ENCODE results near the gene RRAGD.
"Not testable (repeated sequence)": the region's sequence is repeated elsewhere in the genome, so short reads cannot be mapped to it uniquely, and the experiment has no call there.

Gene RRAGD

GRCh38 chr6:89411145-89412070, 665 bp downstream of the RRAGD start:
- no peak for DNase-seq

GRCh38 chr6:89410788-89411144, 1.3 kb downstream of the RRAGD start:
- no peak for DNase-seq

DNA sequence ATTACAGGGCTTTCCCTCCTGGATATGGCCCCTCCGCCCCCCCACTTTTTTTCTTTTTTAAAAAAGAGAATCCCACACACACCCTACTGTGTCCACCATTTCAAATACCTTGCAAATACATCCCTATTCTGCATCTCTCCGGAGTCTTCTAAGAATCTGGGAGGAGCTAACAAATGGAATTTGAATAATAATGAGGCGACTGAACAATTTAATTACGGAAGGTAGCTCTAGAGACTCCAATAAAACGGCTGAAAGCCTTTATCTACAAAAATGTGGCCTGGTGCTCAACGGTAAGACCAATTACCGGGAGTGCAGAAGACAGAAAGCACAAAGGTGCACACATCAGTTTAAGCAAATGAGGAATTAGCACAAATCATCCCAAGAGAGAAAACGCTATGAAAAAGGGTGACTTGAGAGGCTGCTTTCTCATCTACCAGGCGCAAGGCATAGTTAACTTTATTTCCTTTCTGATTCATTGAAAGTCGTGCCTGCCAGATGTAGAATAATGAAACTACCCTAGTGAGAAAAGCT, 1.8 kb downstream of the RRAGD start:
- DNase-seq: no peak

DNA sequence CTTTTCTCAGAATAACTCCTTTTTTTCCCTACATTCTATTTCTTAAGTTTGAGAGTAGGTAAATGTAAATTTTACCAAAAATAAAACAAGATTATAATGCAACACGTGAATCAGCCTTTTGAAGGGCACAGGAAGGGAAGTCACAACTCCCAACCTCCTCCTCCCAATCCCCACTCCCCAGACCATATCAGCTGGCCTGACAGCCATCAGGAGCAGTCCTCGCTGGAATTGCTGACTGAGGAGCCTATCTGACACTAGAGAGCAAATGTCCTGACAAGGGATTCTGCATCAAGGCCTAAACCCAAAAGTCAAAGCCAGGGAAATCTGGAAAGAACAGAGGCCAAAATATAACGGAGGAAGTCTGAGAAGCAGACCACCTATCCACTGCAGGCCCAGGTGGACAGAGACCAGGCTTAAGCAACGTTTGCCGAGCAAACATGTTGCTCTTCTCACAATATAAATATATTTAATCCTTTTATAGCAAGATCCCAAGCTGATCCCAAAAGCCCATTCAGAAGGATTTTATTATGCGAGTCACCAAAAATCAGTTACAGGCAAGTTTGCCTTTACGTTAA, 2.5 kb downstream of the RRAGD start:
- DNase-seq: no peak

DNA sequence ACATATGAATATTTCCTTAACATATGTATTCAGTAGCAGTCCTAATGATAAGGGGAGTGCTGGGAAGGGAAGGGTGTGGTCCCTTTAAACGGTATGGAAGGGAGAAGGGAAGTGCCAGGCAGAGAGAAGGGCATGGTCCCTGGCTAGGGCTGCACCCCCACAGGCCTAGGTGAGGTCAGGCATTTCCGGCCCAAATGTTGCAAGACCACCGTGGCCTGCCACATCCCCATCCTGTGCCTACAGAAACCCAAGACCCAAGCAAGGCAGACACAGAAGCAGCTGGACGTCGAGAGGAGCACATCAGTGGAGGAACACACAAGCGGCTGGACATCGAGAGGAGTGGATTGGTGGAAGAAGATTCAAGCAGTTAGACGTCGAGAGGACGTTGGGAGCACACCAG, 5.9 kb downstream of the RRAGD start:
- no peak for DNase-seq

- DNase-seq: no peak
Observed at GRCh38 chr6:89404512-89404911, 7.6 kb downstream of the RRAGD start.

GRCh38 chr6:89402776-89403175, 9.3 kb downstream of the RRAGD start:
- no peak for DNase-seq

- no peak for DNase-seq
Observed at GRCh38 chr6:89400912-89401399, 11.1 kb downstream of the RRAGD start.

GRCh38 chr6:89400050-89400449, 12.0 kb downstream of the RRAGD start:
- DNase-seq: no peak

- no peak for DNase-seq
Observed at GRCh38 chr6:89398762-89399525, 13.1 kb downstream of the RRAGD start.

DNA sequence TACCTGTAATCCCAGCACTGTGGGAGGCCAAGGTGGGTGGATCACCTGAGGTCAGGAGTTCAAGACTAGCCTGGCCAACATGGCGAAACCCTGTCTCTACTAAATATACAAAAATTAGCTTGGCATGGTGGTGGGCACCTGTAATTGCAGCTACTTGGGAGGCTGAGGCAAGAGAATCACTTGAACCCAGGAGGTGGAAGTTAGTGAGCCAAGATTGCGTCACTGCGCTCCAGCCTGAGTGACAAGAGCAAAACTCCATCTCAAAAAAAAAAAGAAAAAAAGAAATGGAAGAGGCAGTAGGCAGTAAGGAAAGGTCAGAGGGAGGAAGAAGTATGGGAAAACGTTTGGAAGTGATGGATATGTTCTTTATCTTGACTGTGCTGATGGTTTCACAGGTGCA, 14.2 kb downstream of the RRAGD start:
- not testable (repeated sequence) for DNase-seq

DNA sequence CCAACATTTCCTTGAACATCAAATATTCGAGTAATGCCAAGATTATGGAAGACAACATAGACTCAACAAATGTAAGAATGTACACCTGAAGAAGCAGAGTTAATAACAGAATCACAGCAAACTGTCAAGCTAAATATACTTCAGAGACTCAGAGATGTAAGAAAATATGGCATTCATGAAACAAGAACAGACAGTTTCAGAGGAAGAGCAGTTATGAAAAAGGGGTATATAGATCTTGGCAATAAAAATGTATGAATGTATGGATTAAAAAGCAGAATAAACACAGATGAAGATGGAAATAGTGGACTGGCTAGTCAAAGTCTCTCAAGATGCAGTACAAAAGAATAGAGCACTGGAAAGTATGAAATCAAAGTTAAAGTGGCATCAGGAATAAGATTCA, 18.4 kb downstream of the RRAGD start:
- no peak for DNase-seq

DNA sequence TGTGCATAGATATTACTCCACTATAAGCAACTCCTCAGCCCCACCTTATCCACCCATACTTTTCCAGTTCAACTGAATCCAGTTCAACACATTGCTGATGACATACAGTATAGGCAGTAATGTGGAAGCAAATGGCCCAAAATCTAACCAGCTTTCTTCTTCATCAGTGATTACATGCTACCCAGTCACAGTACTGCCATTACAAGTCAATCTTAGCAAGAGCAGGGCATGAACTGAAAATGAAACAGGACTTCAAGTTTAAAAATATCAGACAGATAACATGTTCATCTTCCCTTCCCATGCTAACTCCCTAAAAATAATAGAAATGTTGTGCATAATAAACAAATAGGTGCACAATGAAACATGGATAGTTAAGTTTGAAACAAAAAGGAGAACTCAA, 19.2 kb downstream of the RRAGD start:
- DNase-seq: no peak

DNA sequence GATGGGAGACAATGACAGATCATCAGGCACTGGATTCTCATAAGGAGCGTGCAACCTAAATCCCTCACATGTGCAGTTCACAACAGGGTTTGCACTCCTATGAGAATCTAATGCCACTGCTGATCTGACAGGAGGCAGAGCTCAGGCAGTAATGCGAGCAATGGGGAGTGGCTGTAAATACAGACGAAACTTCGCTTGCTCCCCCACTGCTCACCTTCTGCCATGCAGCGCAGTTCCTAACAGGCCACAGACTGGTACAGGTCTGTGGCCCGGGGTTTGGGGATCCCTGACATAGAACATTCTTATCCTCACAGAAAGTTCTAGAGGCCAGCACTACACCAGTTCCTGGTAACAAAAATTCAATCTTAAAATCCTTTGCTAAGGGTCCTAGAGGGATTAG, 23.2 kb downstream of the RRAGD start:
- no peak for DNase-seq

- DNase-seq: no peak
Observed at GRCh38 chr6:89387516-89388201, 24.4 kb downstream of the RRAGD start.

DNA sequence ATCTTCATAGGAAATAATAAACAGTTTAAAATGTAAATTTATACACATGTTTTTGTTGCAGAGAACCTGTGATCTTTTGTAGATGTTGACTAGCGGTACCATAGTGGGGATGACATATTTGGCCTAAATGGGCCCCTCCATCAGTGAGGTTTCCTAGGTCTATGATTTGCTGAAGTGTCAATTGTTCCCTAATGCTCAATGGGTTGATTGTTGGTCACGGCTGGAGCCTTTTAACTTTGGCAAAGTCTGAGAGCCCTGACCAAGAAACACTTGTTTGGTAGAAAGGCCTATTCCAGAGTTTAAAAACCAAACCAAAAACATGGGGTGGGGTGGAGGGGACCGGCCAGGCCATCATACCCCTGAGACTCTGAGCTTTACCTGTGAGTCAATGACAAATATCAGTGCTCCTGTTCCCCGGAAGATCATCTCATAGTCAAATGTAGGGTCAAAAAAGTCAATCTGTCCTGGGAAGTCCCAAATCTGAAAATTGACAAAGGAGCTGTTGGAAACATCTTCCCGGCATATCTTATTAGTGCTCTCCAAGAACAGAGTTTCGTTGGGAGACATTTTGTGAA, 25.1 kb downstream of the RRAGD start:
- DNase-seq: no peak

GRCh38 chr6:89385846-89386245, 26.2 kb downstream of the RRAGD start:
- no peak for DNase-seq

- DNase-seq: peak; percentile 41
Observed at GRCh38 chr6:89385156-89385667, 26.9 kb downstream of the RRAGD start.

DNA sequence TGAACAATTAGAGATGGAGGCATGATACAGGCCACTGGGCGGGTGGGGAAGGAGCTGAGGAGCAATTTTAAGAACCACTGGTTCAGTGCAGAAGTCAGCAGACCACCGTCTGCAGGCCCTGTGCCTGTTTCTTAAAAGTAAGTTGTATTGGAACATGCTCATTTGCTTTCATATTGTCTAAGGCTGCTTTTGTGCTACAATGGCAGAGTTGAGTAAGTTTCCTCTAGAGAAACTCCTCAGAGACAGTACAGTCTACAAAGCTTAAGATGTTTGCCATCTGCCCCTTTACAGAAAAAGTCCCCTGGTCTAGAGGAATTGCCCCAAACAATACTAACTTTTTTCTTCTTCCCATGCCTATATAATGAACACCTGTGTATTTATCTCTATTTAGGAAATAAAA, 31.0 kb downstream of the RRAGD start:
- DNase-seq: no peak

- no peak for DNase-seq
Observed at GRCh38 chr6:89379281-89379680, 32.8 kb downstream of the RRAGD start.

- DNase-seq: no peak
Observed at GRCh38 chr6:89378628-89379027, 33.4 kb downstream of the RRAGD start.
